ENCODE data around the gene STH. TPM values are rescaled to one million over a fixed set of nuclear protein-coding genes. Genes with fewer than 3 reads are reported as not detected.

Gene STH
- total and polyA plus RNA-seq, 9 donors: not detected

GRCh38 chr17:45974916-45975630 is 24.0 kb upstream of the STH start:
- H3K4me3 ChIP-seq (ENCODE audit: low read length): no peak overlapping the region
- DNase-seq: no peak
- H3K36me3 ChIP-seq (ENCODE audit: control insufficient read depth, insufficient read depth, low read length): no peaks in the 10 kb centered on the region
- 83% methylated on average over 4 of the region's 10 CpGs for WGBS (ENCODE audit: insufficient coverage)
- H3K9me3 ChIP-seq (replicated peaks; ENCODE audit: control insufficient read depth, low read depth, low read length): no peaks in the 10 kb centered on the region
- peaks cover 14% of the 10 kb centered on the region for H3K27me3 ChIP-seq (ENCODE audit: control insufficient read depth, insufficient read depth, low read length)
- H3K27ac ChIP-seq (ENCODE audit: low read length): no peak overlapping the region
- H3K4me1 ChIP-seq (ENCODE audit: control insufficient read depth, insufficient read depth, low read length): no peaks in the 10 kb centered on the region

- Histone ChIP-seq H3K27me3 (ENCODE audit: control insufficient read depth, insufficient read depth, low read length) (peaks cover 15% of the 10 kb centered on the region), H3K36me3 (ENCODE audit: control insufficient read depth, insufficient read depth, low read length) (no peaks in the 10 kb centered on the region), H3K4me3 (ENCODE audit: low read length) (no peak overlapping the region), H3K9me3 (replicated peaks; ENCODE audit: control insufficient read depth, low read depth, low read length) (no peaks in the 10 kb centered on the region), H3K4me1 (ENCODE audit: control insufficient read depth, insufficient read depth, low read length) (no peaks in the 10 kb centered on the region), H3K27ac (ENCODE audit: low read length) (no peak overlapping the region)
- DNase-seq: no peak
- 82% methylated on average over 6 of the region's 8 CpGs for WGBS (ENCODE audit: insufficient coverage)
These were observed 23.3 kb upstream of the STH start for GRCh38 chr17:45975640-45976295.

GRCh38 chr17:45976391-45976754 is 22.7 kb upstream of the STH start:
- H3K27ac ChIP-seq (ENCODE audit: low read length): no peak overlapping the region

GRCh38 chr17:45976755-45977505 is 22.1 kb upstream of the STH start:
- 79% methylated on average over 16 of the region's 18 CpGs for WGBS (ENCODE audit: insufficient coverage)
- Histone ChIP-seq H3K9me3 (replicated peaks; ENCODE audit: control insufficient read depth, low read depth, low read length) (no peaks in the 10 kb centered on the region), H3K27me3 (ENCODE audit: control insufficient read depth, insufficient read depth, low read length) (peaks cover 10% of the 10 kb centered on the region), H3K27ac (ENCODE audit: low read length) (no peak overlapping the region), H3K36me3 (ENCODE audit: control insufficient read depth, insufficient read depth, low read length) (no peaks in the 10 kb centered on the region), H3K4me3 (ENCODE audit: low read length) (no peak overlapping the region), H3K4me1 (ENCODE audit: control insufficient read depth, insufficient read depth, low read length) (no peaks in the 10 kb centered on the region)
- no peak for DNase-seq

More at GRCh38 chr17:45976391-45976754, 22.7 kb upstream of the STH start:
- DNase-seq: no peak
- WGBS (ENCODE audit: insufficient coverage): 85% methylated on average over 2 of the region's 2 CpGs
- H3K36me3 ChIP-seq (ENCODE audit: control insufficient read depth, insufficient read depth, low read length): no peaks in the 10 kb centered on the region
- no peaks in the 10 kb centered on the region for H3K4me1 ChIP-seq (ENCODE audit: control insufficient read depth, insufficient read depth, low read length)
- no peak overlapping the region for H3K4me3 ChIP-seq (ENCODE audit: low read length)
- no peaks in the 10 kb centered on the region for H3K9me3 ChIP-seq (replicated peaks; ENCODE audit: control insufficient read depth, low read depth, low read length)
- peaks cover 14% of the 10 kb centered on the region for H3K27me3 ChIP-seq (ENCODE audit: control insufficient read depth, insufficient read depth, low read length)

- WGBS (ENCODE audit: insufficient coverage): 80% methylated on average over 1 of the region's 4 CpGs
- Histone ChIP-seq H3K4me1 (ENCODE audit: control insufficient read depth, insufficient read depth, low read length) (no peaks in the 10 kb centered on the region), H3K27ac (ENCODE audit: low read length) (no peak overlapping the region)
These were observed 21.6 kb upstream of the STH start for GRCh38 chr17:45977506-45977824.

GRCh38 chr17:45977976-45978626 is 20.9 kb upstream of the STH start:
- no peaks in the 10 kb centered on the region for H3K9me3 ChIP-seq (replicated peaks; ENCODE audit: control insufficient read depth, low read depth, low read length)
- no peaks in the 10 kb centered on the region for H3K36me3 ChIP-seq (ENCODE audit: control insufficient read depth, insufficient read depth, low read length)
- peaks cover 7% of the 10 kb centered on the region for H3K27me3 ChIP-seq (ENCODE audit: control insufficient read depth, insufficient read depth, low read length)
- no peak overlapping the region for H3K4me3 ChIP-seq (ENCODE audit: low read length)
- H3K4me1 ChIP-seq (ENCODE audit: control insufficient read depth, insufficient read depth, low read length): no peaks in the 10 kb centered on the region
- no peak for DNase-seq
- H3K27ac ChIP-seq (ENCODE audit: low read length): no peak overlapping the region
- WGBS (ENCODE audit: insufficient coverage): no CpG with 5 or more reads among the region's 3 CpGs

More at GRCh38 chr17:45977506-45977824, 21.6 kb upstream of the STH start:
- Histone ChIP-seq H3K36me3 (ENCODE audit: control insufficient read depth, insufficient read depth, low read length) (no peaks in the 10 kb centered on the region), H3K27me3 (ENCODE audit: control insufficient read depth, insufficient read depth, low read length) (peaks cover 7% of the 10 kb centered on the region), H3K9me3 (replicated peaks; ENCODE audit: control insufficient read depth, low read depth, low read length) (no peaks in the 10 kb centered on the region), H3K4me3 (ENCODE audit: low read length) (no peak overlapping the region)
- no peak for DNase-seq

- no CpG with 5 or more reads among the region's 2 CpGs for WGBS (ENCODE audit: insufficient coverage)
- H3K4me3 ChIP-seq (ENCODE audit: low read length): no peak overlapping the region
- no peaks in the 10 kb centered on the region for H3K4me1 ChIP-seq (ENCODE audit: control insufficient read depth, insufficient read depth, low read length)
- no peak for DNase-seq
- no peaks in the 10 kb centered on the region for H3K36me3 ChIP-seq (ENCODE audit: control insufficient read depth, insufficient read depth, low read length)
- peaks cover 5% of the 10 kb centered on the region for H3K27me3 ChIP-seq (ENCODE audit: control insufficient read depth, insufficient read depth, low read length)
- no peaks in the 10 kb centered on the region for H3K9me3 ChIP-seq (replicated peaks; ENCODE audit: control insufficient read depth, low read depth, low read length)
- no peak overlapping the region for H3K27ac ChIP-seq (ENCODE audit: low read length)
These were observed 19.9 kb upstream of the STH start for GRCh38 chr17:45979137-45979536.

- Histone ChIP-seq H3K27me3 (ENCODE audit: control insufficient read depth, insufficient read depth, low read length) (peaks cover 5% of the 10 kb centered on the region), H3K4me3 (ENCODE audit: low read length) (no peak overlapping the region), H3K9me3 (replicated peaks; ENCODE audit: control insufficient read depth, low read depth, low read length) (no peaks in the 10 kb centered on the region), H3K36me3 (ENCODE audit: control insufficient read depth, insufficient read depth, low read length) (no peaks in the 10 kb centered on the region), H3K4me1 (ENCODE audit: control insufficient read depth, insufficient read depth, low read length) (no peaks in the 10 kb centered on the region), H3K27ac (ENCODE audit: low read length) (no peak overlapping the region)
- 78% methylated on average over 3 of the region's 6 CpGs for WGBS (ENCODE audit: insufficient coverage)
- no peak for DNase-seq
These were observed 18.2 kb upstream of the STH start for GRCh38 chr17:45980855-45981254.

- Histone ChIP-seq H3K4me1 (ENCODE audit: control insufficient read depth, insufficient read depth, low read length) (no peaks in the 10 kb centered on the region), H3K4me3 (ENCODE audit: low read length) (no peak overlapping the region), H3K9me3 (replicated peaks; ENCODE audit: control insufficient read depth, low read depth, low read length) (no peaks in the 10 kb centered on the region), H3K36me3 (ENCODE audit: control insufficient read depth, insufficient read depth, low read length) (no peaks in the 10 kb centered on the region), H3K27me3 (ENCODE audit: control insufficient read depth, insufficient read depth, low read length) (peaks cover 5% of the 10 kb centered on the region), H3K27ac (ENCODE audit: low read length) (no peak overlapping the region)
- WGBS (ENCODE audit: insufficient coverage): 78% methylated on average over 6 of the region's 7 CpGs
- DNase-seq: no peak
These were observed 17.7 kb upstream of the STH start for GRCh38 chr17:45981306-45981705.
